ENCODE measurements around the gene IDH2.

Gene IDH2

DNA sequence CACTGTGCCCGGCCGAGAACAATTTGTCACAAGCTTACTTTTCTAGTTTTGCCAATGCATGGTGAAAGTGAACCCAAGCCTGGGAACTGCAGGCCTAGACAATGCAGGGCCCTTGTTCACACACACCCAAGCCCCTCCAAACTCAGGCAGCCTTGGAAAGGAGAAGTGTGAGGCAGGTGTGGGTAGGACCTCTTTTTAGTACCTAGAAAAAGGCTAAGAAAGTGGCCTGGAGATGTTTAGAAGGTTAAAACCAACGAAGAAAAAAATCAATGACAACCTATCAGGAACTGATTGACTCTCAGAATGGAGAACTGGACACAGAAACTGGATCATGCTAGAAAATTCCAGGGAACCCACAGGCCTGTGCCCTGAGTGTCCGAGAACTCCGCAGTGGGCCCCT is 18.8 kb downstream of the IDH2 start:
- TF ChIP-seq, protein P1, sequence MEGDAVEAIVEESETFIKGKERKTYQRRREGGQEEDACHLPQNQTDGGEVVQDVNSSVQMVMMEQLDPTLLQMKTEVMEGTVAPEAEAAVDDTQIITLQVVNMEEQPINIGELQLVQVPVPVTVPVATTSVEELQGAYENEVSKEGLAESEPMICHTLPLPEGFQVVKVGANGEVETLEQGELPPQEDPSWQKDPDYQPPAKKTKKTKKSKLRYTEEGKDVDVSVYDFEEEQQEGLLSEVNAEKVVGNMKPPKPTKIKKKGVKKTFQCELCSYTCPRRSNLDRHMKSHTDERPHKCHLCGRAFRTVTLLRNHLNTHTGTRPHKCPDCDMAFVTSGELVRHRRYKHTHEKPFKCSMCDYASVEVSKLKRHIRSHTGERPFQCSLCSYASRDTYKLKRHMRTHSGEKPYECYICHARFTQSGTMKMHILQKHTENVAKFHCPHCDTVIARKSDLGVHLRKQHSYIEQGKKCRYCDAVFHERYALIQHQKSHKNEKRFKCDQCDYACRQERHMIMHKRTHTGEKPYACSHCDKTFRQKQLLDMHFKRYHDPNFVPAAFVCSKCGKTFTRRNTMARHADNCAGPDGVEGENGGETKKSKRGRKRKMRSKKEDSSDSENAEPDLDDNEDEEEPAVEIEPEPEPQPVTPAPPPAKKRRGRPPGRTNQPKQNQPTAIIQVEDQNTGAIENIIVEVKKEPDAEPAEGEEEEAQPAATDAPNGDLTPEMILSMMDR (IDR thresholded peaks at IDR 0.05): no peak

DNA sequence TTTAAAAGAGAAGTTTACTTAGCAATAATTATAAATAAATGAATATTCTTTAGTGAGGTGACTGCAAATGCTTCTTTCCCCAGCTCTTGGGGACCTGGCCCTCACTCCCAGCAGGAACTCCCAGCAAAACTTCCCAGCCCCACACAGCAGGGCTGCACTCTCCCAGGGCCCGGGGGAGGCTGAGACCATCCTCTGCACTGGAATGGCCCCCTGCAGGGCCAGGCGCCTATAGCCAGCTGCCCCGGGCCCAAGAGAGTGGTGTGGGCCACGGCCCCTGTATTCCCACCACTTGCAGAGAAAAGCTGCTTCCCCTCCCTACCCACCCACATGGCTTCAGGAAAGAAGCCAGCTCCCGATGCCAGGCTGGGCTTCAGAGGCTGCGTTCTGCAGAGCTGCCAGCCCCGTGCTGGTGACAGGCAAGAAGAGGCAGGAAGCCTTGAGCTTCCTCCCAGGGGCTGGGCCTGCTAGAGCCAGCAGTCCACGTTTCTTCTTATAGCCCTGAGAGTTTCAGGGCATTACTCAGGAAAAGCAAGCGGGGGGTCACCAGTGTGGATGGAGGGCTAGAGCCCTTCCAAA is 20.0 kb downstream of the IDH2 start:
- TF ChIP-seq, protein P1 (IDR thresholded peaks at IDR 0.05): no peak

DNA sequence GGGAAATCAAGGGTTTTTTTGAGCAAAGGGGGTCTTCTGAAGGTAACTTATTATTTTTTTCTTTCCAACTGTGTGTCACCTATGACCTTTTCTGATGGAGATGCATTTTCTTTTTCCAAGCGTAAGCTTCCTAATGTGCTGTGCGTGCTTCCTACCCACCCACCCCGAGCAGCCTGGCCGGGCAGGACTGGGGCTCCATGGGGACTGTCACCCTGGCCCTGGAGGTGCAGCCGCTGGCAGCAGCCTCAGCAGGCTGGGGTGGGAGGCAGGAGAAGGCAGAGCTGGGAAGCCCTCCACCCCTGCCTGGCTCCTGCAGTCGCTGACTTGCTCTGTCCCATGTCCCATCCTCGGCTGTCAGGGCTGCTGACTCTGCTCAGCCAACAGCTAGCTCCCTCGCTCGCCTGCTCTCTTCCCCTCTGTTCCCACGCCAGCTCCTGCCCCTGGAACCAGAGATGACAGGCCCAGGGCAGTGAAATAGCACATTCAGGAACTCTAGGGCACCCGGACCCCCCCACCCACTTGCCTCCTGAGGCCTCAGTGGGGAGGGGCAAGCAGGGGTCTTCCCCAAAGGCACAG is 21.4 kb downstream of the IDH2 start:
- TF ChIP-seq, protein P1 (IDR thresholded peaks at IDR 0.05): no peak

DNA sequence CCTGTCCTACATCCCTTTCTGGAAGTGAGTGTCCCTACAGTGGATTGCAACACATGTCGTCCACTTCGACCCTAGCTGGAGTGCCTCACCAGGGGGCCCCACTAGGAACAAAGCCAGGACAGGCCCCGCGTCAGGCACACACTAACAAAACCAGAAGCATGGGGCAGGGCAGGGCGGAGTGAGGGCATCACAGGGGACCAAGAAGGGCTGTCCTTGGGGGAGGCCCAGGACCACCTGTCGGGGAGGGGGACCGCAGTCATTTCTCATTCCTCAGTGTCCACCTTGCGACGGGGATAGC is 21.9 kb downstream of the IDH2 start:
- TF ChIP-seq, protein P1 (IDR thresholded peaks at IDR 0.05): no peak

DNA sequence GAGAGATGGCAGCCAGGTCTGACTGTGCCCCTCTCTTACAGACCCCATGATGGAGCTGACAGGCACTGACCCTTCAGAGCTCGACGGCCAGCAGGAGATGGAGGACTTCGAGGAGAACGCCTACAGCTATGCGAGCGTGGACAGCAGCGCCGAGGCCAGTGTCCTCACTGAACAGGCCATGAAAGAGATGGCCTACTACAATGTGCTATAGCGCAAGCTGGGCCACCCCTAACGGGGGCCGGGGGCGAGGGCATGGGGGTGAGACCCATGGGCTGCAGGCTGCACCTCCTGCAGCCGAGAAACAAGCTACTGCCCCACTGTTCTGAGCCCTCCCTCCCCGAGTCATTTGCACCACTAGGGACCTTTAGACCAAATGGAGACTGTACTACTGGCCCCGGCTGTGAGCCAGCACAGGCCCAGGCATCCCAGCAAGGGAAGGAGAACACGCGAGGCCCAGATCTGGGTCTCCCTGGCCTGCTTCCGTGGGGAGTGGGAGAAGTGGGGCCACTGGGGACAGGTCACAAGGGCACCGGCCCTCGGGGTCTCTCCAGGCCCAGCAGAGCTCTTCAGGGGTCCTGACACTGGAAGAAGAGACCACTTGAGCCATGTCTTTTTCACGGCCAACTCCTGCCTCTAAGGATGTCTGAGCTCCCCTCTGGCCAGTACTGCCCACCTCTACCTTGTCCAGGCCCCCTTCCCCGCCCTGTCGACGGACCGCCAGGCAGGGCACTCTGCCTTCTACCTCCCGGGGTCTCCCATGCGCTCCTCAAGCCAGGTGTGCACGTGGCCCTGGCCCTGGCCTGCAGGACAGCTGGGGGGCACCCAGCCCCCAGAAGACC is 22.4 kb downstream of the IDH2 start:
- TF ChIP-seq, protein P1 (IDR thresholded peaks at IDR 0.05): no peak

DNA sequence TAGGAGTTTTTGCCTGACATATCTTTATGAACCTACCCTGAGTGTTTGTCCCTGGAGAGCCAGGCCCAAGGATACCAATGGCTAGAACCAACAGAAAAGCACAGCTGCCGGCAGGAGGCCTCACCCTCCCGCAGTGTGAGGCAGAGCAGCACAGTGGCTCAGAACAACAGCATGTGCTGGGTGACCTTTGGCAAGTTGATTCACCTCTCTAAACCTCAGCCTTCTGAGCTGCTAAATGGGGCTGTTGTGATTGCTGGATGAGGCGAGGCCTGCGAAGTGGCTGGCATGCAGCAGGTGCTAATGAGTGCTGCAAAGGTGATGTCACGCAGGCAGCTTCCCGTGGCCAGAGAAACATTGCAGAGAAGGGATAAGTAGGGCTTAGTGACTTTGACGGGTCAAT is 23.3 kb downstream of the IDH2 start:
- TF ChIP-seq, protein P1 (IDR thresholded peaks at IDR 0.05): no peak

DNA sequence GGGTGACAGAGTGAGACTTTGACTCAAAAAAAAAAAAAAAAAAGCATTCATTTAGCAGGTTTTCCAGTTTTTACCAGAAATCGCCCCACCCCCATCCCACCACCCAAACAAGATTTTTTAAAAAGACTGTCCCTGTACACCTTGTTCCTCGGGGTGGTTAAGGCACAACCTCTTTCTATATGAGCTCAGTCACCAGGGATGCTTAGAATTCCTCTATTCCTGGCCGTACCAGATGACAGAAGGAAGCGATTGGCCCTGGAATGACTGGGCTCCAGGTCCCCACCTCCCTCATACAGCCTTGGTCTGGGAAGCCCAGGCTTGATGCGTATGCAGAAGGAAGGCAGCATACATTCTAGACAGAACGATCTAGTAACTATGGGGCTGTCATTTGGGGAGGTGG is 25.6 kb downstream of the IDH2 start:
- TF ChIP-seq, protein P1 (IDR thresholded peaks at IDR 0.05): no peak
